Middle frontal gyrus (tissue), 1 donor: ENCODE data around the gene ZNF578.
"Not testable (repeated sequence)": the region's sequence is repeated elsewhere in the genome, so short reads cannot be mapped to it uniquely, and the experiment has no call there.

Experiments used
- DNase-seq: peaks from one replicate; pipeline ENCODE4 v3.0.0-alpha.2; 2015; ENCODE audit warnings: low spot score; ENCODE audit errors: extremely low spot score

The ZNF578 gene

GRCh38 chr19:52507266-52507665, 53.9 kb downstream of the ZNF578 start:
- DNase-seq = no peak

GRCh38 chr19:52516191-52516590, 62.8 kb downstream of the ZNF578 start:
- no peak for DNase-seq

- no peak for DNase-seq
These were observed 65.3 kb downstream of the ZNF578 start for GRCh38 chr19:52518646-52519045.

- not testable (repeated sequence) for DNase-seq
These were observed 65.8 kb downstream of the ZNF578 start for GRCh38 chr19:52519175-52519574.

GRCh38 chr19:52520013-52520412, 66.7 kb downstream of the ZNF578 start:
- no peak for DNase-seq

- DNase-seq = no peak
These were observed 69.2 kb downstream of the ZNF578 start for GRCh38 chr19:52522551-52522950.

- DNase-seq = no peak
These were observed 70.7 kb downstream of the ZNF578 start for GRCh38 chr19:52524086-52524485.

GRCh38 chr19:52527134-52527955, 74.0 kb downstream of the ZNF578 start, which contains the start of gene ZNF808:
Gene ZNF808, plus strand, starts transcription at chr19:52527668. Its CDS starts 15,617 bp downstream, at chr19:52543285.
- DNase-seq = peak; percentile 70

- DNase-seq = no peak
These were observed 74.6 kb downstream of the ZNF578 start for GRCh38 chr19:52527956-52528351.

GRCh38 chr19:52532480-52532879, 79.1 kb downstream of the ZNF578 start:
- no peak for DNase-seq

GRCh38 chr19:52533901-52534300, 80.5 kb downstream of the ZNF578 start:
- DNase-seq = no peak

- not testable (repeated sequence) for DNase-seq
These were observed 82.0 kb downstream of the ZNF578 start for GRCh38 chr19:52535385-52535770.

- peak; percentile 4 for DNase-seq
These were observed 82.6 kb downstream of the ZNF578 start for GRCh38 chr19:52535771-52536447.

GRCh38 chr19:52536448-52536800, 83.1 kb downstream of the ZNF578 start:
- DNase-seq = no peak

GRCh38 chr19:52538815-52539214, 85.5 kb downstream of the ZNF578 start:
- not testable (repeated sequence) for DNase-seq

GRCh38 chr19:52541176-52541575, 87.8 kb downstream of the ZNF578 start:
- not testable (repeated sequence) for DNase-seq

- DNase-seq = no peak
These were observed 88.3 kb downstream of the ZNF578 start for GRCh38 chr19:52541608-52542007.

GRCh38 chr19:52542541-52542940, 89.2 kb downstream of the ZNF578 start:
- not testable (repeated sequence) for DNase-seq

- no peak for DNase-seq
These were observed 89.8 kb downstream of the ZNF578 start for GRCh38 chr19:52542984-52543664.

- no peak for DNase-seq
These were observed 101.0 kb downstream of the ZNF578 start for GRCh38 chr19:52554216-52554971.

GRCh38 chr19:52557231-52557995, 104.1 kb downstream of the ZNF578 start:
- DNase-seq = no peak
